GM20431 (cell line): ENCODE measurements around the gene ICAM2.

Source experiments
- in situ Hi-C: fragments of 300-500 bp; cut with MseI, MboI; formaldehyde crosslinking; loops from one replicate; pipeline ENCODE4 v1.15.0; 2020; ENCODE audit warnings: low sequenced_read_pairs; ENCODE audit not compliant: unreplicated experiment

ICAM2 gene

GRCh38 chr17:64020056-64020766 is at the start of gene ICAM2:
Gene ICAM2, minus strand, starts transcription at chr17:64020633. Its CDS starts 13,942 bp downstream, at chr17:64006691.
- in situ Hi-C loops, result no loop called here

DNA sequence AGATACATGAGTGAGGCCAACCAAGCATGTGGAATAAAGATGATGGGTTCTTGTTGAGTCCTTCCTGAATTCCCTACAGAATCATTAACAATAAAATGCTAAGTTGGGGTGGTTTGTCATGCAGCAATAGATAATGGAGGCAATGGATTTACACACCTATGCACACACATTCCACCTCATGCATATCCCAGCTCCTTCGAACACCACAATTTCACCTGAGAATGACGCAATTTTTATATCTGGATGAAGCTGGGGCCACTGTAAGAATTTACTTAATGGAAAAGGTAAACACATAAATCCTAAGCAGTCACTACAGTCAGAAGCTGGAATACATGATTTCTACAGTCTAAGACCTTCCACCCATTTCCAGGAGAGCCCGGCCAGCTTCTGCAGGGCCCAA is 49.8 kb upstream of the ICAM2 start:
- in situ Hi-C loops, result no loop called here

DNA sequence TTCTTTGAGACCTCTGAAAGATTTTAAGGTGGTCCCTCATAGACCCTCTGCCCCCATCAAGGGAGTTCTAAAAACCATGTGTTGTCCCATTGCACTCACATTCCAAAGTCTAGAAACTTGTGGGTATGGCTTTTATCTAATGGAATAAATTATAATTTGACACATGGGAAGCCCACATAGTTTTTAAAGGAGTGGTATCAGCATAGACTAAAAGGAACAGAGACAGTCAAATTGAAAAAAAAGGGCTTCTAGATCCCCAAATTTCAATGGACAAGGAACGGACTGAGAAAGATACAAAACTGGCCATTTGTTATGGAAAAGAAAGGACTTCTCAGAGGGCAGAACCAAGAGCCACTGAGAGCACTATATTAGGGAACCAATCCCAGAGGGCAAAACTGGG is 48.7 kb upstream of the ICAM2 start:
- in situ Hi-C loops, result no loop called here

GRCh38 chr17:64067657-64068056 is 47.2 kb upstream of the ICAM2 start:
- in situ Hi-C loops, result no loop called here

- in situ Hi-C loops, result no loop called here
These were observed 46.3 kb upstream of the ICAM2 start for GRCh38 chr17:64066716-64067115.

GRCh38 chr17:64065161-64065560 is 44.7 kb upstream of the ICAM2 start:
- in situ Hi-C loops, result no loop called here

DNA sequence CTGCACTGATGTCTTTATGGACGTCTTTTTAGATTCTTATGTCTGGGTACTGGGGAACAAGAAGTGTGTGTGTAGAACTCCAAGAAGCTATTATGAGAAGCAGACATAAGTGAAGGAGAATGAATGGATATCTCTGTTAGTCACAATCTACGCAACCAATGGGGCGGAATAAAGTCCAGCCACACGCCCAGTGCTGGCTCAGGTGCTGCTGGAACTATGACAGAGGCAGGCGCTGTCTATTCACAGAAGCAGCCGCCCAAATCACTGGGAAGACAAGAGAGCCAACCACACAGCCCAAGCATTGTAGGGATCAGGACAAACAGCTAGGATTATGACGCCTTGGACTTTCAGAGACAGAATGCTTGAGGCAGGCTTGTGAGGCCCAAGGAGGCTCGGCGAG is 43.9 kb upstream of the ICAM2 start:
- in situ Hi-C loops, result no loop called here

DNA sequence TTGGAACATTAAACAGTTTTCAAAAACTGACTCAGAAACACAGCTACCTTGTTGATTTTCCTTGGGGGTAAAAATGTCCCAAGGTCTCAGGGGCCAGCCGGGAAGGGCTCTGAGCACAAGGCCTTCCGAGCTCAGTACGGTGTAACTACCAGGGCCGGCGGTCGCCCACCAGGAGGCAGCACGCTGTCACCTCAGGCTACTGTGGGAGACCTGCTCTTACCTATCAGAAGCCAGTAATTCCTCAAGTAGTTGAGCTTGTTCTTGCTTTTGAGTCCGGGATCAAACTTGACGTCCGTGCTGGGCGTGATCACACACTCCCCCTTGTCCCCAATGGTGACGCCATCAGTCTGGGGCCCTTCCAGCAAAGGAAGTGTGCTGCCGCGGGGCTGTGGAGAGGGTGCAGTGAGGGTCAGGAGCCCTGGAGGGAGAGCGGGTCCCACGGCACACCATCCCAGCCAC is 43.4 kb upstream of the ICAM2 start:
- in situ Hi-C loops, result no loop called here

GRCh38 chr17:64063088-64063487 is 42.7 kb upstream of the ICAM2 start:
- in situ Hi-C loops, result no loop called here

- in situ Hi-C loops, result no loop called here
These were observed 40.9 kb upstream of the ICAM2 start for GRCh38 chr17:64061178-64061898.

DNA sequence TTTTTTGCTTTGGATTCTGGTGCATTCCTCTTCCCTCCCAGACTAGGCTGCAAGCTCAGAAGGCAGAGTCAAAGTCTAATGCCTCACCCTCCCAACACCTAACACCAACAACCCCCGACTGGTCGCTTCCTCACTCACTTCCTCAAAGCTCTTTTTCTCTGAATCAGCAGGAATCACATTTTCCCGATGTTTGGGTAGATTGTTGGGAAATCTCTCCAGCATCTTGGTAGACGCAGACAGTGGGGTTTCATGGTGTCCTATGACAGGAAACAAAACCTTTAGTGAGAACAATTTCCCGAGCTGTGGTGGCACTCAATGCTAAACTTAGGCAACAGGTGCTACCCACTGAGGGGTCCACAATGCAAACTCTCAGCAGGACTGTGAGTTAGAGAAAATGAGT is 39.9 kb upstream of the ICAM2 start:
- in situ Hi-C loops, result no loop called here

- in situ Hi-C loops, result no loop called here
These were observed 39.3 kb upstream of the ICAM2 start for GRCh38 chr17:64059756-64060155.

- in situ Hi-C loops, result no loop called here
These were observed 38.2 kb upstream of the ICAM2 start for GRCh38 chr17:64058621-64059020.

DNA sequence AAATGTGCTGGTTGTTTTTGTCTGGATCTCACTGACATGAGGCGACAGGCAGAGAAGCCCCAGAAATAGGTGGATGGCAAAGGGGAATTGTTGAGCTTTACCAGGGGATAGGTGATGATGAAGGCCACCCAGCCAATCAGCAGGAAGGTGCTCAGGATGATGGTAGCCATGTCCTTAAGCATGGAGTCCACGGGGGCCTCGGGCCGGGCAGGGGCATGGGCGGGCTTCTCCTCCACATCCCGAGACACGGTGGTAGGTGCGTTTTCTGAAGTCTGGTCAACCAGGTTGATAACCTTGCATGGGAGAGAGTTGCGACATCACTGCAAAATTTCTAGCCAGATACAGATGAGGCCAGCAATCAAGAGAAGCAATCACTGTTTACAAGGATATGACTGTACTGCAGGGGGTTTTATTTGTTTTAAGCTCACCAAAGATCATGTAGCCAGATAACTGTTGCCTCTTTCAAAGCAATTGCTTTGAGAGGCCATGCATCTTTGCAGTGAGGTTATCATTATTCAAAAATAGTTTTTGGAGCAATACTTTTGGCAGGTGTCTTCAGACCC is 37.3 kb upstream of the ICAM2 start:
- in situ Hi-C loops, result no loop called here

DNA sequence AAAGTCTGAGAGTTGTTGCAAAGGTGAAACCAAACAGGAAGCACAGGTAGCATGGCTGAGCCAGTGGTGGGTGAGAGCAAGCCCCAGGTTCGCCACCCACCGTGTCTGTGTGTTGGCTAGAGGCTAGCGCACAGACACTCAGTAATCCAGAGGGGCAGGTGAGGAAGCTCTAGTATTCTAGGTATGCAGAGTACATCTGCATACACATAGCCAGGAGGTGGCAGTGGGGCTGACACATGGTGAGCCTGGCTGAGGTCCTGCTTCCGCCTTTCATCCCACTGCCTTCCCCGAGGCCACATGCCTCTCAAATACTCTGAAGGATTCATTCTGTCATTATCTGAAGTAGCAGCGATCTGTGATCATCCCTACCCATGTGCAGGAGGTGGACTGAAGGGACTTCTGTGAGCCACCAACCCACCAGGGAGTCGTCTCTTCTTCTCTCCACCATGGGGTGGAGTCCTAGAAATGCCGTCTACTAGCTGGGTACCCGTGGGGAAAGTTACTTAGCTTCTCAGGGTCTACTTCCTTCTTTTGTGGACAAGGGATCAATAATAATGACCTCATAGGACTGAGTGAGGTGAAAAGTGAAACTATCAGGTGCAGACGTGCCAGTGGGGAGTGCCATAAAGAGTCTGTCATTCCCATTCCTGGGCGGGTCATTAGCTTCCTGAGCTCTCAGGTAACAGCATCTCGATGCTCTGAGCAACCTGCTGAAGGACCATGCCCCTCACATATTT is 36.0 kb upstream of the ICAM2 start:
- in situ Hi-C loops, result no loop called here

GRCh38 chr17:64055183-64056142 is 35.0 kb upstream of the ICAM2 start:
- in situ Hi-C loops, result no loop called here

GRCh38 chr17:64054304-64054703 is 33.9 kb upstream of the ICAM2 start:
- in situ Hi-C loops, result no loop called here

DNA sequence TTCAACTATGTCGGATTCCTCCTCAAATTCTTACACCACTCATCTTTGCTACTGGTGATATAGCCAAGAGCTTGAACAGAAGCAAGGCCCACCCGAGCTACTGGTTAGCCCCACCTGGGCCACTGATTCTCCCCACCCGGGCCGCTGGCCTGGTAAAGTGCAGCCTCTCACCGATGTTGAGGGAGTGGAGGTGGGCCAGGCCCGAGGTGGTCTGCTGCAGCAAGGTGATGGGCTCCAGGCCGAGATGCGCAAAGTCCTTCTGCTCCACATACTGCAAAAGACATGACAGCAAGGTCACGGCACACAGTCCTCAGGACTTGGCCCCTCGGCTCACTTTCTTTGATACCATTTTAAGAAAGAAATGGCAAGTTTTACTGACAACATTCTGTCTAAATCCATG is 32.7 kb upstream of the ICAM2 start:
- in situ Hi-C loops, result no loop called here

DNA sequence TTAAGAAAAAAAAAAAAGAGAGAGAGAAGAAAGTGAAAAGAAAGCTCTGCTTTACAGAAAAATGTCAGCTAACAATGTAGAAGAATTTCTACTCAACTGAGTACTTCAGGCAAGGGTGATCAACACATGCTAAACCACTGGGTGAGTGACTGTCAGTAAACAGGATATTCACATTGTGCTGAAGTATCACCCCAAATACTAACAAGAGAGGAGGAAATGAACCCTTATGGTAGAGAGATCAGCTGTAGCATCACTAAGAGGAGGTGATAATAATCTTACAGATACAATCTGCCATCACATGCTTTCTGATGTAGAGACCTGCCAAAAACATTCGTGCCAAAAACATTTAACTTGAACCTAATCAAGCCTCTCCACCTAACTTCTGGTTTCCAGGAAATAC is 30.7 kb upstream of the ICAM2 start:
- in situ Hi-C loops, result no loop called here

DNA sequence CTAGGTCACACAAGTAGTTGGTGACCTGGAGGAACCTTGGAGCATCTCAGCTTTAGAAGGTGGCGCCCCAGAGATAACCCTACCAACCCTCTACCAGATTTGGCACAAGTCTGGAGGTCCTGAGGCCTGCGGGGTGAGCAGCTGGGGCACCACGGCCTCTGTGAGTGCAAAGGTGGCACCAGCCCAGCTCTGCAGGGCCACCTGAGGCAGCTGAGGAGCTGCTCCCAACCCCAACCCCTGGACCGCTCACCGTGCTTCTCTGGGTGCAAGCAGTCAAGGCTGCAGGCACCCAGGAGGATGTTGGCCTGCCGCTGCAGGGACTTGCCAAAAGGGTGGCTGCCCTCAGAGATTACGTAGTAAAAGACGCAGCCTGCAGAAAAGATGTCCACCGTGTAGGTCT is 28.4 kb upstream of the ICAM2 start:
- in situ Hi-C loops, result no loop called here
